ENCODE measurements around the gene TMEM271.

TMEM271 gene

DNA sequence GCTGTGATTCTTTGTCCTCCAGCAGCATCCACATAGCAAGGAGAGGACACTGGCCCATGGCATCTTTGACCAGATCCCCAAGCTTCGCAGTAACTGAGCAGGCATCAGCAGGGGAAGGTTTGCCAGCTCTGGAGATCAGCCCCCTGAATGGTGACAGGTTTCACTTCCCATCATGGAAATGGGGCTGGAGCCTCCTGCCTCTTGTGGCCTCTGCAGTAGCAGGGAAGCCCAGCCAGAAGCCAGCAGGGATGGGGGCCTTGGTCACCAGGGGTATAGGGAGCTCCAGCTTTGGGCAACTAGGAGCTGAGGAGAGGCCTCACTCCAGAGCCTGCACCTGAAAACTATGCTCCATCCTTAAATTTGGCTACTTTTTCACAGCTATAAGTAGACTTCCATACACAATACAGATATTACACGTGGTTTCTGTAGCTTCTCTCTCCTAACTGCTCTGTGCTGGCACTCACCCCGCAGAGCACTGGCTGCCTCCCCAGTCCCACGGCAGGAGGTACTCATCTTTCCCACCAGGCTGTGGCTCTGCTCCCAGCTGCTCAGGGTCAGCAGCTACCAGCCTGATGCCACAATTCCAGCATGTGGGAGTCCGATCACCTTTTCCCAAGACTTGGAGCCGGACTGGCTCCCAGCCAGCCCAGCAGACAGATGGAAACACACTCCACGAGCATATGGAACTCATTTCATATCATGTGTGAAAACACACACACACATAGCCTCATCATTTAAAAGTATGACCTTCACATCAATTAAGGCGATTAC is 2.8 kb downstream of the TMEM271 start:
- DNase-seq (ENCODE audit: low read depth): no peak
- TF ChIP-seq, protein P1, sequence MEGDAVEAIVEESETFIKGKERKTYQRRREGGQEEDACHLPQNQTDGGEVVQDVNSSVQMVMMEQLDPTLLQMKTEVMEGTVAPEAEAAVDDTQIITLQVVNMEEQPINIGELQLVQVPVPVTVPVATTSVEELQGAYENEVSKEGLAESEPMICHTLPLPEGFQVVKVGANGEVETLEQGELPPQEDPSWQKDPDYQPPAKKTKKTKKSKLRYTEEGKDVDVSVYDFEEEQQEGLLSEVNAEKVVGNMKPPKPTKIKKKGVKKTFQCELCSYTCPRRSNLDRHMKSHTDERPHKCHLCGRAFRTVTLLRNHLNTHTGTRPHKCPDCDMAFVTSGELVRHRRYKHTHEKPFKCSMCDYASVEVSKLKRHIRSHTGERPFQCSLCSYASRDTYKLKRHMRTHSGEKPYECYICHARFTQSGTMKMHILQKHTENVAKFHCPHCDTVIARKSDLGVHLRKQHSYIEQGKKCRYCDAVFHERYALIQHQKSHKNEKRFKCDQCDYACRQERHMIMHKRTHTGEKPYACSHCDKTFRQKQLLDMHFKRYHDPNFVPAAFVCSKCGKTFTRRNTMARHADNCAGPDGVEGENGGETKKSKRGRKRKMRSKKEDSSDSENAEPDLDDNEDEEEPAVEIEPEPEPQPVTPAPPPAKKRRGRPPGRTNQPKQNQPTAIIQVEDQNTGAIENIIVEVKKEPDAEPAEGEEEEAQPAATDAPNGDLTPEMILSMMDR (IDR thresholded peaks at IDR 0.05; ENCODE audit: insufficient read depth, low read depth, low read length, missing control alignments): no peak
- no peak overlapping the region for H3K4me3 ChIP-seq (ENCODE audit: low read depth, low read length)

DNA sequence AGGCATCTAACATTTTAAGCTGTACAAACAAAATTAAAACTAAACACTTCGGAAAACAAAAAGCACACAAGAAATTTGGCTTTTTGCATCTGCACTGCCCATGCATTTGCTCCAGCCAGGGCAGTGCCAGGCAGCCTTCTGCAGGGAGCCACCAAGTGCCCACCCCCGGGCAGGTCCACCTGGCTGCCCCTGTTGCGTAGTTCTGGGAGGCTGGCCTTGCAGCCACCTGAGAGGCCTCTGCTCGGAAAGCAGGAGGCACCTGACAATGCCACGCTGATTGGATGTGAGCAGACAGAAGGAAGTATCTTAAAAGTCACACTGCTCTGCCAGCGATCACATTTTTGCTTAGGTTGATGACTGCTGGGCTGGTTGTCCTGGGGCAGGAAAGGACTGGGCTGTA is 3.5 kb downstream of the TMEM271 start:
- TF ChIP-seq, protein P1 (IDR thresholded peaks at IDR 0.05; ENCODE audit: insufficient read depth, low read depth, low read length, missing control alignments): no peak
- H3K4me3 ChIP-seq (ENCODE audit: low read depth, low read length): no peak overlapping the region
- DNase-seq (ENCODE audit: low read depth): no peak

DNA sequence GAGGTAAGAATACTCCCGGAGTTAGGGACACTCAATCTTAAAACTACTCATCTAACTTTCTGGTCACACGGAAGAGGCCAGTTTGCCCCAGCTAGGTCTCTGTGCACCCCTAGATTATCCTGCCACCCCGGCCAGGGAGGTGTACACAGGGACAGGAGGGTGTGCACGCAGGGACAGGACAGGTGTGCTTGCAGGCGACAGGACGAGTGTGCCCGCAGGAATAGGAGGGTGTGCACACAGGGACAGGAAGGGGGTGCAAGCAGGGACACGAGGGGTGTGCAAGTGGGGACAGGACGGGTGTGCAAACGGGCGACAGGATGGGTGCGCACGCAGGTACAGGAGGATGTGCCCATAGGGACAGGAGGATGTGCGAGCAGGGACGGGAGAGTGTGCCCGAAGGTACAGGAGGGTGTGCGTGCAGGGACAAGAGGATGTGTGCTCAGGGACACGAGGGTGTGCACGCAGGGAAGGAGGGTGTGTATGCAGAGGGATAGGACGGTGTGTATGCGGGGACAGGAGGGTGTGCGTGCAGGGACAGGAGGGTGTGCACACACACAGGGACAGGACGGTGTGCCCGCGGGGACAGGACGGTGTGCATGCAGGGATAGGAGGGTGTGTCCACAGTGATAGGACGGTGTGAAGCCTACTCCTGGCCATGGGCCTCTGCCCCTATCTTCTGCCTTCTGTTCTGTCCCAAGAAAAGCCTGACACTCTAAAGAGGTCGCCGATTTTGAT is 4.1 kb downstream of the TMEM271 start:
- no peak overlapping the region for H3K4me3 ChIP-seq (ENCODE audit: low read depth, low read length)
- TF ChIP-seq, protein P1 (IDR thresholded peaks at IDR 0.05; ENCODE audit: insufficient read depth, low read depth, low read length, missing control alignments): no peak
- no peak for DNase-seq (ENCODE audit: low read depth)

DNA sequence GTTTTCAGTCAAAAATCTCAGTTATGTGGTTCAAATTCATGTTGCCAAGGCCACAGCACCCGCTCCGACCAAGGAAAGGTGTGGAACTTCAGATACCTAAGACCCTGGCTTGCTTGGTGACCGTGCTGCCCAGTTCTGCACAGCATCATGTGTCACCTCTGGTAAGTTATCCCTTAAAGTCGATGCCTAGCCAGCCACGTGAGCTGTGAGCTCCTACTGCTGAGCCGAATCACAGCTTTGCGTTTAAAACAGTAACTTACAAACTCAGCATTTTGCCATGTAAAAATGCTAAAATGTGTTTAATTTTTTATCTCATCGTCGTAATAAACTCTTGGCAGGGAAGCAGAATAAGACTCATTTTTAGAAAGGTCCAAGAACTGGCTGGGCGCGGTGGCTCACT is 5.3 kb downstream of the TMEM271 start:
- TF ChIP-seq, protein P1 (IDR thresholded peaks at IDR 0.05; ENCODE audit: insufficient read depth, low read depth, low read length, missing control alignments): no peak
- DNase-seq (ENCODE audit: low read depth): no peak
- H3K4me3 ChIP-seq (ENCODE audit: low read depth, low read length): no peak overlapping the region

DNA sequence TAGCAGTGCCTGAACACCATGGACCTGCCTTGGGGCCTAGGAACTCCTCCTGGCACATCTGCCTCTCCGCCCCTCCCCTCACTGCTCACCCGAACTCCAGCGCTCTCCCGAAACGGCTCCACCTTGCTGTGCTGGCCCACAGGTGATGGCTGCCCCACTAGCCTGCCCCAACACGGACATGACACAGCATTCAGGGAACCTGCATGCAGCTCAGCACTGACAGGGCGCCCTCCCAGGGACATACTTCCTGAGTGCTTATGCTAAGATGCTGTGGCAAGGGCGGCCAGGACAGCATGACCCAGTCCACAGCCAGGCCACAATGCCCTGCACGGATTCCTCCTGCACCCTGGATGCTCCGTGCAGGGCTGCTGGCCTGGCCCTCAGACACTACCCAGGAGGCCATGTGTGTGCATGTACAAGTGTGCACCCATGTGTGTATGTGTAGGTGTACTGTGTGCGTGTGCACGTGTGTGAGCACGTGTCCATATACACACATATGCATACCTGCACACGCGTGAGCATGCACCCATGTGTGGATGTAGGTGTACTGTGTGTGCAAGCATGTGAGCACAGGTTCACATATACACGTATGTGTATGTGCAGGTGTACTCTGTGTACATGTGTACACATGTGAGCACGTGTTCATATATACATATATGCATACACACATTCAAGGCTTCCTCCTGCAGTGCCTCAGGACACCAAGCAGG is 6.0 kb downstream of the TMEM271 start:
- TF ChIP-seq, protein P1 (IDR thresholded peaks at IDR 0.05; ENCODE audit: insufficient read depth, low read depth, low read length, missing control alignments): no peak
- no peak for DNase-seq (ENCODE audit: low read depth)
- H3K4me3 ChIP-seq (ENCODE audit: low read depth, low read length): no peak overlapping the region

DNA sequence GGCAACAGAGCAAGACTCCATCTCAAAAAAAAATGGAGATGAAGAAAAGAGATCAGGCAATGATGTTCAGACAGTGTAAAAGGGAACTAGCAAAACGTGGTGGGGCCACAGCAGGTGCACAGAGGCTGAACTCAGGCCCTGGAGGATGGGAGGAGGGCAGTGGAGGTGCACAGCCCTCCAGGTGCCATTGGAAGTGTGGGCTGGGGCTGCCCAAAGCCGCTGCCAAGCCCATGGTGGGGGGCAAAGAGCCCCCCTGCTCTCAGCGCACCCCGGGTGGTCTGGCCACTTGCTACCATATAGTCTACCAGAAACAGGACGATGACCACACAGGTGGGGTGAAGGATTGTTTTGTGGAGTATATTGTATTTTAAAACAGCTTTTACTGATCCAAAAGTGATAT is 7.1 kb downstream of the TMEM271 start:
- no peak for DNase-seq (ENCODE audit: low read depth)
- TF ChIP-seq, protein P1 (IDR thresholded peaks at IDR 0.05; ENCODE audit: insufficient read depth, low read depth, low read length, missing control alignments): no peak
- H3K4me3 ChIP-seq (ENCODE audit: low read depth, low read length): no peak overlapping the region
